Keratinocyte (primary cell): ENCODE results near the gene IER3. TPM values are rescaled to one million over a fixed set of nuclear protein-coding genes. Genes with fewer than 3 reads are reported as not detected.

ENCODE experiments used
- DNase-seq: peaks from one replicate; pipeline ENCODE4 v3.0.0-alpha.2; 2011; ENCODE audit warnings: low read depth, missing footprints, low spot score
- FAIRE-seq: peaks from 2 replicates; lab custom pipeline; 2011; peaks lifted over from hg19 to GRCh38; lab: Jason Lieb, UNC
- H2AFZ ChIP-seq: 2 replicates; pipeline ENCODE4 v1.6.0; 2012; ENCODE audit warnings: low read length, control low read depth, inconsistent platforms; ENCODE audit not compliant: control insufficient read depth
- H3K27ac ChIP-seq: 2 replicates; pipeline ENCODE4 v1.5.1; 2011; ENCODE audit warnings: low read length; ENCODE audit not compliant: control insufficient read depth, insufficient read depth
- H3K27me3 ChIP-seq: 3 replicates; pipeline ENCODE4 v1.6.0; 2011; ENCODE audit warnings: low read length; ENCODE audit not compliant: control insufficient read depth, insufficient read depth; ENCODE audit errors: extremely low read depth
- H3K36me3 ChIP-seq, 2 experiments: 2 replicates in 1 of 2; 3 replicates in 1 of 2; pipeline ENCODE4 v1.5.1; 2011; ENCODE audit warnings: low read length in 2 of 2, mild to moderate bottlenecking in 1 of 2; ENCODE audit not compliant: control insufficient read depth in 2 of 2, insufficient read depth in 2 of 2; ENCODE audit errors: extremely low read depth in 1 of 2
- H3K4me1 ChIP-seq: 3 replicates; pipeline ENCODE4 v1.5.1; 2011; ENCODE audit warnings: low read length; ENCODE audit not compliant: control insufficient read depth, insufficient read depth; ENCODE audit errors: extremely low read depth
- H3K4me2 ChIP-seq: 3 replicates; pipeline ENCODE4 v1.6.0; 2011; ENCODE audit warnings: low read depth, low read length; ENCODE audit not compliant: control insufficient read depth, insufficient read depth; ENCODE audit errors: extremely low read depth
- H3K4me3 ChIP-seq, 3 experiments: fragments of 200-600 bp in 1 of 3; sonication (generic) in 1 of 3; 2 replicates in 2 of 3; 3 replicates in 1 of 3; pipeline ENCODE4 v1.5.1; 2011 to 2016; ENCODE audit warnings: low read length in 3 of 3, mild to moderate bottlenecking in 3 of 3, control low read depth in 2 of 3, inconsistent platforms in 1 of 3, low read depth in 1 of 3, mixed read lengths in 1 of 3, mixed run types in 1 of 3, moderate library complexity in 1 of 3; ENCODE audit not compliant: control insufficient read depth in 2 of 3, insufficient read depth in 2 of 3; ENCODE audit errors: extremely low read depth in 1 of 3
- H3K79me2 ChIP-seq: 2 replicates; pipeline ENCODE4 v1.6.0; 2012; ENCODE audit warnings: low read length; ENCODE audit not compliant: control insufficient read depth, insufficient read depth
- H3K9ac ChIP-seq: 3 replicates; pipeline ENCODE4 v1.6.0; 2011; ENCODE audit warnings: low read length; ENCODE audit not compliant: control insufficient read depth, insufficient read depth; ENCODE audit errors: extremely low read depth
- H3K9me1 ChIP-seq: 3 replicates; pipeline ENCODE4 v1.6.0; 2011; ENCODE audit warnings: low read length; ENCODE audit not compliant: control insufficient read depth, insufficient read depth; ENCODE audit errors: extremely low read depth
- H3K9me3 ChIP-seq: 2 replicates; pipeline ENCODE4 v1.5.1; 2012; ENCODE audit warnings: low read depth, low read length; ENCODE audit not compliant: control insufficient read depth
- H4K20me1 ChIP-seq: 3 replicates; pipeline ENCODE4 v1.6.0; 2011; ENCODE audit warnings: low read length; ENCODE audit not compliant: control insufficient read depth, insufficient read depth; ENCODE audit errors: extremely low read depth
- EZH2 ChIP-seq: IDR thresholded peaks from one replicate; pipeline ENCODE4 v1.6.1; 2012; ENCODE audit warnings: inconsistent platforms, mild to moderate bottlenecking, low read length, moderate library complexity
- dilution Hi-C: fragments of 300-500 bp; cut with MboI; formaldehyde crosslinking; loops from one replicate; pipeline ENCODE4 v1.7.0; 2020; ENCODE audit warnings: low sequenced_read_pairs; ENCODE audit not compliant: extremely low pct_ligation_motif_present
- polyA plus RNA-seq, 5 experiments: library from polyadenylated mRNA; depleted of rRNA in 3 of 5; stranded (reverse) in 3 of 5; stranded (forward) in 1 of 5; unstranded in 1 of 5; fragments of >200 nt; gene quantifications; 1 replicate in 1 of 5; 2 replicates in 3 of 5; 3 replicates in 1 of 5; pipeline versions ENCODE4 v1.2.1 to v1.2.3, GENCODE V29; 2011 to 2012; ENCODE audit warnings: missing spikeins in 2 of 5, low read depth in 1 of 5, low replicate concordance in 1 of 5
- TF ChIP-seq, protein P1 (sequence below), 3 experiments: IDR thresholded peaks in 1 of 3; conservative IDR thresholded peaks in 1 of 3; optimal IDR thresholded peaks in 1 of 3; 2 replicates in 2 of 3; 3 replicates in 1 of 3; pipeline versions ENCODE3 to v1.5.1; 2011; ENCODE audit warnings: low read length in 3 of 3, mild to moderate bottlenecking in 3 of 3, moderate library complexity in 2 of 3, control low read depth in 1 of 3, inconsistent platforms in 1 of 3; ENCODE audit not compliant: insufficient read depth in 2 of 3; ENCODE audit errors: extremely low read depth in 1 of 3

Gene IER3
- polyA plus RNA-seq, 1 donor (not counting 4 experiments of a cell fraction or from before 2014, with no cell fraction given) = 277 TPM

DNA sequence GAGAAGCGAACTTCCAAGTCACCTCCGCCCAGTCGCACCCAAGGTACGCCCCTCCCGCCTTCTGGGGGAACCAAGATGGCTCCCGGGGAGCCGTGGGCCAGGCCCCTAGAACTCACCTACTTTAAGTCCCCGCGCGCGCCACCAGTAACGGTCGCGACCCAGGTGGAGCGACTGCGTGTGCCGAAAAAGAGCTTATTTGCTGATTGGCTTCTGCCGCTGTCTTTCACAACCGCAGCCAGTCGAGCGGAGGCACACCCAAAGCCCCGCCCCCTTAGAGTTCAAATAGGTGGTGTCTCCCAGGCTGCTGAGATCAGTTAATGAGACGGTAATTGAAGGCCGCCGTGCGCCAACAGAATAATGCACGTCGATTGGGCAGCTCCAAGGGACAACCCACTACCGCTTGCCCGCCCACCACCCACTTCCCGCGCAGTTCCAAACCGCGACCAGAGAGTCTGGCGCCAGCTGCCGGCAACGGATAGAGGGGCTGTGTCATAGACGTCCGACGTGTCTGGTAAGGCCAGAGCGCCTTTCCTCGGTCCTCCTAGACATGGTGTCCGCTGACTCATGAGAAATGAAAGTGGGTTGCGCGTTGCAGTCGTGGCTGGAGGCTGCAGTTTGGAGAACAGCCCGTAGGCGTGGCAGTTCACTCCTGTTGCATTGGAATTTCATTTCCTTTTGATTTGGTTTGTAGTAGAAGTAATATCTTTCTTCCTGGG lies 27.1 kb downstream of the IER3 start, which contains the start of gene MDC1:
Gene MDC1 (minus strand): TSS at position 153 of the 716 bp plus-strand sequence. CDS start 2,106 bp downstream, outside the sequence.
- dilution Hi-C loops = no loop called here
- no peak for TF ChIP-seq EZH2
- TF ChIP-seq, protein P1, sequence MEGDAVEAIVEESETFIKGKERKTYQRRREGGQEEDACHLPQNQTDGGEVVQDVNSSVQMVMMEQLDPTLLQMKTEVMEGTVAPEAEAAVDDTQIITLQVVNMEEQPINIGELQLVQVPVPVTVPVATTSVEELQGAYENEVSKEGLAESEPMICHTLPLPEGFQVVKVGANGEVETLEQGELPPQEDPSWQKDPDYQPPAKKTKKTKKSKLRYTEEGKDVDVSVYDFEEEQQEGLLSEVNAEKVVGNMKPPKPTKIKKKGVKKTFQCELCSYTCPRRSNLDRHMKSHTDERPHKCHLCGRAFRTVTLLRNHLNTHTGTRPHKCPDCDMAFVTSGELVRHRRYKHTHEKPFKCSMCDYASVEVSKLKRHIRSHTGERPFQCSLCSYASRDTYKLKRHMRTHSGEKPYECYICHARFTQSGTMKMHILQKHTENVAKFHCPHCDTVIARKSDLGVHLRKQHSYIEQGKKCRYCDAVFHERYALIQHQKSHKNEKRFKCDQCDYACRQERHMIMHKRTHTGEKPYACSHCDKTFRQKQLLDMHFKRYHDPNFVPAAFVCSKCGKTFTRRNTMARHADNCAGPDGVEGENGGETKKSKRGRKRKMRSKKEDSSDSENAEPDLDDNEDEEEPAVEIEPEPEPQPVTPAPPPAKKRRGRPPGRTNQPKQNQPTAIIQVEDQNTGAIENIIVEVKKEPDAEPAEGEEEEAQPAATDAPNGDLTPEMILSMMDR (optimal IDR thresholded peaks at IDR 0.05 in 1 of 3, IDR thresholded peaks at IDR 0.05 in 1 of 3, conservative IDR thresholded peaks at IDR 0.05 in 1 of 3; ENCODE audit: extremely low read depth in 1 of 3, insufficient read depth in 2 of 3, low read length in 3 of 3) = peak; percentile 5 to 39 (median 29)
- Histone ChIP-seq H3K9me1 (no peaks in the 10 kb centered on the region), H3K79me2 (peaks cover 24% of the 10 kb centered on the region), H3K27me3 (no peaks in the 10 kb centered on the region), H3K4me2 (peak within 1 kb of the TSS; percentile 95), H3K4me3 (peak within 1 kb of the TSS; percentile 52 to 74 (median 71)), H3K27ac (peak within 1 kb of the TSS; percentile 86), H2AFZ (peak within 1 kb of the TSS; percentile 50), H3K4me1 (peaks cover 24% of the 10 kb centered on the region), H3K9ac (peak within 1 kb of the TSS; percentile 81), H3K9me3 (no peaks in the 10 kb centered on the region), H4K20me1 (peaks cover 6% of the 10 kb centered on the region), H3K36me3 (peaks cover 14 to 20% of the 10 kb centered on the region in 2 experiments)
- FAIRE-seq = peak; percentile 79
- peak; percentile 99 for DNase-seq

- Histone ChIP-seq H3K36me3 (peaks cover 14 to 18% of the 10 kb centered on the region in 2 experiments), H3K4me2 (peak overlapping the region; percentile 95), H3K27me3 (no peaks in the 10 kb centered on the region), H3K9me1 (no peaks in the 10 kb centered on the region), H3K9ac (peak overlapping the region; percentile 81), H3K4me1 (peaks cover 26% of the 10 kb centered on the region), H2AFZ (peak overlapping the region; percentile 48), H3K79me2 (peaks cover 19% of the 10 kb centered on the region), H3K4me3 (peak overlapping the region; percentile 52 to 74 (median 71)), H4K20me1 (peaks cover 3% of the 10 kb centered on the region), H3K9me3 (no peaks in the 10 kb centered on the region), H3K27ac (peak overlapping the region; percentile 81)
- dilution Hi-C loops = no loop called here
- DNase-seq (no peak), FAIRE-seq (no peak)
- TF ChIP-seq EZH2 = no peak
- TF ChIP-seq, protein P1 (optimal IDR thresholded peaks at IDR 0.05 in 1 of 3, IDR thresholded peaks at IDR 0.05 in 1 of 3, conservative IDR thresholded peaks at IDR 0.05 in 1 of 3; ENCODE audit: extremely low read depth in 1 of 3, insufficient read depth in 2 of 3, low read length in 3 of 3) = no peak
These were observed 27.5 kb downstream of the IER3 start for GRCh38 chr6:30716879-30717128.
